ENCODE results near the gene ZNF266.

The ZNF266 gene

GRCh38 chr19:9456018-9456689, 20.8 kb upstream of the ZNF266 start:
- Histone ChIP-seq H3K36me3 (ENCODE audit: low read depth) (no peaks in the 10 kb centered on the region), H3K4me3 (ENCODE audit: severe bottlenecking) (no peak overlapping the region), H3K27me3 (ENCODE audit: insufficient read depth, poor library complexity, severe bottlenecking) (no peaks in the 10 kb centered on the region), H3K9me3 (ENCODE audit: severe bottlenecking) (peaks cover 22% of the 10 kb centered on the region), H3K4me1 (ENCODE audit: insufficient read depth, poor library complexity, severe bottlenecking) (no peaks in the 10 kb centered on the region), H3K27ac (ENCODE audit: poor library complexity, severe bottlenecking) (no peak overlapping the region)
- ATAC-seq (ENCODE audit: low read depth) (no peak), DNase-seq (ENCODE audit: low spot score) (no peak)
- TF ChIP-seq, protein P1, sequence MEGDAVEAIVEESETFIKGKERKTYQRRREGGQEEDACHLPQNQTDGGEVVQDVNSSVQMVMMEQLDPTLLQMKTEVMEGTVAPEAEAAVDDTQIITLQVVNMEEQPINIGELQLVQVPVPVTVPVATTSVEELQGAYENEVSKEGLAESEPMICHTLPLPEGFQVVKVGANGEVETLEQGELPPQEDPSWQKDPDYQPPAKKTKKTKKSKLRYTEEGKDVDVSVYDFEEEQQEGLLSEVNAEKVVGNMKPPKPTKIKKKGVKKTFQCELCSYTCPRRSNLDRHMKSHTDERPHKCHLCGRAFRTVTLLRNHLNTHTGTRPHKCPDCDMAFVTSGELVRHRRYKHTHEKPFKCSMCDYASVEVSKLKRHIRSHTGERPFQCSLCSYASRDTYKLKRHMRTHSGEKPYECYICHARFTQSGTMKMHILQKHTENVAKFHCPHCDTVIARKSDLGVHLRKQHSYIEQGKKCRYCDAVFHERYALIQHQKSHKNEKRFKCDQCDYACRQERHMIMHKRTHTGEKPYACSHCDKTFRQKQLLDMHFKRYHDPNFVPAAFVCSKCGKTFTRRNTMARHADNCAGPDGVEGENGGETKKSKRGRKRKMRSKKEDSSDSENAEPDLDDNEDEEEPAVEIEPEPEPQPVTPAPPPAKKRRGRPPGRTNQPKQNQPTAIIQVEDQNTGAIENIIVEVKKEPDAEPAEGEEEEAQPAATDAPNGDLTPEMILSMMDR (IDR thresholded peaks at IDR 0.05; ENCODE audit: poor library complexity, severe bottlenecking), result no peak

- DNase-seq (ENCODE audit: low spot score) (no peak), ATAC-seq (ENCODE audit: low read depth) (no peak)
- Histone ChIP-seq H3K27ac (ENCODE audit: poor library complexity, severe bottlenecking) (no peak overlapping the region), H3K4me1 (ENCODE audit: insufficient read depth, poor library complexity, severe bottlenecking) (no peaks in the 10 kb centered on the region), H3K36me3 (ENCODE audit: low read depth) (no peaks in the 10 kb centered on the region), H3K9me3 (ENCODE audit: severe bottlenecking) (peaks cover 31% of the 10 kb centered on the region), H3K4me3 (ENCODE audit: severe bottlenecking) (no peak overlapping the region), H3K27me3 (ENCODE audit: insufficient read depth, poor library complexity, severe bottlenecking) (no peaks in the 10 kb centered on the region)
- TF ChIP-seq, protein P1 (IDR thresholded peaks at IDR 0.05; ENCODE audit: poor library complexity, severe bottlenecking), result no peak
These were observed 18.6 kb upstream of the ZNF266 start for GRCh38 chr19:9453953-9454352.

DNA sequence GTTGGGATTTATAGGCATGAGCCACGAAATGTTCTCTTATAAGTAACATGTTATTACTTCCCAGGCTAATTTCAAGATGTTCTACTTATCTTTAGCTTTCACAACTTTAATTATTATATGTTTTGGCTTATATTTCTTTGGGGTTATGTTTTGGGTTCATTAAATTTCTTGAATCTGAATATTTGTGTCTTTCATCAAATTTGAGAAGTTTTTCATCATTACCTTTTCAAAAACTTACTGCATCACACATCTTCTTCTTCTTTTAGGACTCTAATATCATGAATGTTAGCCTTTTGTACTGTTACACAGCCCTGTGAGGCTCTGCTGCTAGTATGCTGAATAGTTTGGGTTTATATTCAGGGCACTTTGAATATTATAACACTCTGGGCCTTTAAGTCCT, 9.7 kb upstream of the ZNF266 start:
- no peak for DNase-seq (ENCODE audit: low spot score)
- ATAC-seq (ENCODE audit: low read depth), result no peak
- H3K4me3 ChIP-seq (ENCODE audit: severe bottlenecking), result no peak overlapping the region
- H3K9me3 ChIP-seq (ENCODE audit: severe bottlenecking), result peaks cover 34% of the 10 kb centered on the region
- H3K27ac ChIP-seq (ENCODE audit: poor library complexity, severe bottlenecking), result no peak overlapping the region
- TF ChIP-seq, protein P1 (IDR thresholded peaks at IDR 0.05; ENCODE audit: poor library complexity, severe bottlenecking), result no peak
- no peaks in the 10 kb centered on the region for H3K27me3 ChIP-seq (ENCODE audit: insufficient read depth, poor library complexity, severe bottlenecking)
- H3K36me3 ChIP-seq (ENCODE audit: low read depth), result no peaks in the 10 kb centered on the region
- H3K4me1 ChIP-seq (ENCODE audit: insufficient read depth, poor library complexity, severe bottlenecking), result no peaks in the 10 kb centered on the region

DNA sequence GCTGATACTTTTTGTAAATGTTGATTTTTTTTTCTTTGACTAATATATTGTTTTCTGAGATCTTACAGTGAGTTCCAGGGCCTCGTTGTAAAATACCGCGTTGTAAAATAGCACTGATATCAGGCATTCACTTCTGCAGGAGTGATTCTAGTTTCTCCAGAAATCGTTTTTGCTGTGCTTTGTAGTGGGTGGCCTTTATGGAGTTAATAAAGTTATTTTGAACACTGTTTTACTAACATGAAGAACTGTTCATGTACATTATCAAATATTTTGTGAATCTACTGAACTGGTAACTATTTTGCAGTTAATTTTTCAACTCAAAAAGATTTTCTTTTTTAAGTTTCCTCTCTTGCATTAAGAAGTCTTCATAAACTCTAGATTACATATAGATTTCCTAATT, 985 bp upstream of the ZNF266 start:
- no peak for DNase-seq (ENCODE audit: low spot score)
- ATAC-seq (ENCODE audit: low read depth), result no peak
- Histone ChIP-seq H3K36me3 (ENCODE audit: low read depth) (peaks cover 27% of the 10 kb centered on the region), H3K4me1 (ENCODE audit: insufficient read depth, poor library complexity, severe bottlenecking) (peaks cover 6% of the 10 kb centered on the region), H3K27ac (ENCODE audit: poor library complexity, severe bottlenecking) (peak overlapping the region; percentile 52), H3K27me3 (ENCODE audit: insufficient read depth, poor library complexity, severe bottlenecking) (no peaks in the 10 kb centered on the region), H3K9me3 (ENCODE audit: severe bottlenecking) (peaks cover 7% of the 10 kb centered on the region), H3K4me3 (ENCODE audit: severe bottlenecking) (peak overlapping the region; percentile 79)
- TF ChIP-seq, protein P1 (IDR thresholded peaks at IDR 0.05; ENCODE audit: poor library complexity, severe bottlenecking), result no peak

DNA sequence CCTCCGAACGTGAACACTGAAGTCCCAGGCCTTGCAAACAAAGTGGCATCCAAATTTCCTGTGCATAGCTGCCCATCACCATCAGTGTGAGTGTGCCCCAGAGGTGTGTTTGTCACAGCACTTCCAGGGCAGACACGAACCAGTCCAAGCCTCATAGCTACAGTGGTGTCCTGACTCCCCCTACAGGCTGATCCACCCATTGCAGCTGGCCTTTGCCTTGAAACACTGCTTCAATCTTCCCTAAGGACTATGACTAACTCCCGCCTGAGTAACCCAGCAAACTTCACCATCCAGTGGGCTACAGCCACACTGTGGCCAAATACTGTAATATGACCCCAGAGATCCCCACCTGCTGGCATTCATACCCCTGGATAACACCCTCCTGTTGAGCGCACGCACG, 3.9 kb downstream of the ZNF266 start:
- Histone ChIP-seq H3K4me3 (ENCODE audit: severe bottlenecking) (no peak overlapping the region), H3K9me3 (ENCODE audit: severe bottlenecking) (no peaks in the 10 kb centered on the region), H3K4me1 (ENCODE audit: insufficient read depth, poor library complexity, severe bottlenecking) (peaks cover 6% of the 10 kb centered on the region), H3K36me3 (ENCODE audit: low read depth) (peaks cover 27% of the 10 kb centered on the region), H3K27ac (ENCODE audit: poor library complexity, severe bottlenecking) (no peak overlapping the region), H3K27me3 (ENCODE audit: insufficient read depth, poor library complexity, severe bottlenecking) (no peaks in the 10 kb centered on the region)
- TF ChIP-seq, protein P1 (IDR thresholded peaks at IDR 0.05; ENCODE audit: poor library complexity, severe bottlenecking), result peak; percentile 21
- ATAC-seq (ENCODE audit: low read depth), result no peak
- no peak for DNase-seq (ENCODE audit: low spot score)
